GM19467 (cell line): ENCODE data around the gene GNL2.
"Not testable (repeated sequence)": the region's sequence is repeated elsewhere in the genome, so short reads cannot be mapped to it uniquely, and the experiment has no call there.

ENCODE experiments used
- ATAC-seq: cut with Tn5 transposase; IDR thresholded peaks from one replicate; pipeline ENCODE4 v1.9.1; 2021; ENCODE audit warnings: mild to moderate bottlenecking, moderate library complexity; ENCODE audit not compliant: unreplicated experiment

The GNL2 gene

DNA sequence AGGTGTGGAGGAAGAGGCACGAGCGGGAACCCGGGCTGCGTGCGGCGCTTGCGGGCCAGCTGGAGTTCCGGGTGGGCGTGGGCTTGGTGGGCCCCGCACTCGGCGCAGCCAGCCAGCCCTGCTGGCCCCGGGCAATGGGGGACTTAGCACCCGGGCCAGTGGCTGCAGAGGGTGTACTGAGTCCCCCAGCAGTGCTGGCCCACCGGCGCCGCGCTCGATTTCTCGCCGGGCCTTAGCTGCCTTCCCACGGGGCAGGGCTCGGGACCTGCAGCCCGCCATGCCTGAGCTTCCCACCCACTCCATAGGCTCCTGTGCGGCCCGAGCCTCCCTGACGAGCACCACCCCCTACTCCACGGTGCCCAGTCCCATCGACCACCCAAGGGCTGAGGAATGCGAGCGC is 77.5 kb downstream of the GNL2 start:
- ATAC-seq, result not testable (repeated sequence)

DNA sequence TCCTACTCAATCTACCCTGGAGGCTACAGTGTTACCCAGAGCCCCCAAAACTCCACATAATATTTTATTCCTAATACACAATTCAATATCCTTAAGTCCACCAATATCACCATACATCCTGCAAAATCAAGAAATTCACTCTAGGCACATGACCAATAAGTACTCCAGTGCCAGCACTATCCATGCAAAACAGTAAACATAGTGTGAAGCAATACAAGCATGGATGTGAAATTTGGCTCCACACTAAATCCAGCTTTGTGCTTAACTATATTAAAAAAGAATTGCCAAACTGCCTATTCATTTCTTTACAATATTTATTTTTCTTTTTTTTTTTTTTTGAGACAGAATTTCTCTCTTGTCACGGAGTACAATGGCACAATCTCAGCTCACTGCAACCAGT is 78.2 kb downstream of the GNL2 start:
- ATAC-seq, result no peak
